H1 (cell line): ENCODE results near the gene BRD3OS. TPM values are rescaled to one million over a fixed set of nuclear protein-coding genes. Genes with fewer than 3 reads are reported as not detected.

Source experiments
- CTCF ChIA-PET: fragments of 300-600 bp; sonication (Branson Sonifier 250); formaldehyde crosslinking; loops from one replicate; lab custom pipeline; 2021; ENCODE audit not compliant: partially characterized antibody; lab: Charles Lee
- POLR2A ChIA-PET: fragments of 300-600 bp; sonication (Branson Sonifier 250); formaldehyde crosslinking; loops from one replicate; lab custom pipeline; 2021; ENCODE audit warnings: inconsistent platforms; ENCODE audit not compliant: partially characterized antibody; lab: Charles Lee
- DNase-seq, 2 experiments: peaks; one replicate each; pipeline versions ENCODE4 v3.0.0 to v3.0.0-alpha.2; 2010 to 2022; ENCODE audit warnings: low spot score in 2 of 2, low read depth in 1 of 2, mixed read lengths in 1 of 2
- FAIRE-seq: peaks from 2 replicates; lab custom pipeline; 2011; peaks lifted over from hg19 to GRCh38; lab: Jason Lieb, UNC
- H2AFZ ChIP-seq: 2 replicates; pipeline ENCODE4 v1.8.1; 2012; ENCODE audit warnings: low read length, inconsistent platforms
- H2AK5ac ChIP-seq: 2 replicates; pipeline ENCODE4 v1.6.1; 2013; ENCODE audit warnings: low read depth, low read length
- H2BK120ac ChIP-seq: replicated peaks from 2 replicates; pipeline ENCODE3; 2013; ENCODE audit warnings: low read depth, low read length, inconsistent platforms
- H2BK12ac ChIP-seq: 2 replicates; pipeline ENCODE4 v1.6.1; 2013; ENCODE audit warnings: low read depth, low read length
- H2BK15ac ChIP-seq: 2 replicates; pipeline ENCODE4 v1.6.1; 2013; ENCODE audit warnings: low read length
- H2BK20ac ChIP-seq: 2 replicates; pipeline ENCODE4 v1.6.1; 2013; ENCODE audit warnings: low read length
- H2BK5ac ChIP-seq: 2 replicates; pipeline ENCODE4 v1.6.1; 2013; ENCODE audit warnings: low read depth, low read length
- H3K14ac ChIP-seq: 2 replicates; pipeline ENCODE4 v1.6.1; 2013; ENCODE audit warnings: inconsistent platforms; ENCODE audit not compliant: insufficient read length
- H3K18ac ChIP-seq: 2 replicates; pipeline ENCODE4 v1.6.1; 2013; ENCODE audit warnings: low read length; ENCODE audit errors: extremely low read depth
- H3K23ac ChIP-seq: 2 replicates; pipeline ENCODE4 v1.6.1; 2013; ENCODE audit warnings: inconsistent platforms; ENCODE audit not compliant: insufficient read length
- H3K23me2 ChIP-seq: 2 replicates; pipeline ENCODE4 v1.6.1; 2013; ENCODE audit warnings: low read depth, low read length
- H3K27ac ChIP-seq: 2 replicates; pipeline ENCODE4 v1.6.1; 2011; ENCODE audit warnings: low read depth, low read length, inconsistent platforms
- H3K27me3 ChIP-seq, 4 experiments: replicated peaks in 1 of 4; 1 replicate in 1 of 4; 2 replicates in 3 of 4; pipeline versions ENCODE4 v1.6.1 to v1.8.1; 2011 to 2013; ENCODE audit warnings: low read length in 3 of 4, mild to moderate bottlenecking in 3 of 4, inconsistent platforms in 2 of 4, mixed read lengths in 2 of 4, moderate library complexity in 1 of 4; ENCODE audit not compliant: control insufficient read depth in 3 of 4, insufficient read depth in 3 of 4; ENCODE audit errors: extremely low read depth in 1 of 4
- H3K36me3 ChIP-seq, 4 experiments: 2 replicates each; pipeline versions ENCODE4 v1.6.1 to v1.8.1; 2011 to 2013; ENCODE audit warnings: mild to moderate bottlenecking in 4 of 4, low read length in 3 of 4, moderate library complexity in 2 of 4, control low read depth in 1 of 4, inconsistent platforms in 1 of 4; ENCODE audit not compliant: insufficient read depth in 4 of 4, control insufficient read depth in 2 of 4
- H3K4ac ChIP-seq: replicated peaks from 2 replicates; pipeline ENCODE3; 2013; ENCODE audit warnings: low read length, low read depth, mixed read lengths, inconsistent platforms; ENCODE audit not compliant: insufficient read length
- H3K4me1 ChIP-seq, 4 experiments: replicated peaks in 1 of 4; 1 replicate in 1 of 4; 2 replicates in 3 of 4; pipeline versions ENCODE4 v1.6.1 to v1.8.1; 2011 to 2013; ENCODE audit warnings: low read length in 3 of 4, inconsistent platforms in 2 of 4, mixed read lengths in 1 of 4; ENCODE audit not compliant: insufficient read depth in 4 of 4, control insufficient read depth in 3 of 4
- H3K4me2 ChIP-seq, 2 experiments: 2 replicates each; pipeline versions ENCODE4 v1.6.1 to v1.8.1; 2011 to 2013; ENCODE audit warnings: low read depth in 2 of 2, low read length in 2 of 2, control low read depth in 1 of 2, inconsistent platforms in 1 of 2, mild to moderate bottlenecking in 1 of 2; ENCODE audit not compliant: insufficient read depth in 1 of 2
- H3K4me3 ChIP-seq, 4 experiments: fragments of 200-600, 300-600 bp in 1 of 4; sonication (generic), shearing (Covaris generic), sonication (Bioruptor Twin) in 1 of 4; 2 replicates each; pipeline versions ENCODE4 v1.5.1 to v1.8.1; 2011 to 2016; ENCODE audit warnings: low read length in 4 of 4, low read depth in 3 of 4, control low read depth in 2 of 4, inconsistent platforms in 2 of 4, mild to moderate bottlenecking in 2 of 4, mixed read lengths in 1 of 4, moderate library complexity in 1 of 4; ENCODE audit not compliant: insufficient read depth in 2 of 4; ENCODE audit errors: extremely low read depth in 1 of 4
- H3K56ac ChIP-seq: replicated peaks from 2 replicates; pipeline ENCODE3; 2013; ENCODE audit warnings: low read depth, mild to moderate bottlenecking, mixed read lengths, low read length, inconsistent platforms; ENCODE audit not compliant: insufficient read length
- H3K79me1 ChIP-seq: 2 replicates; pipeline ENCODE4 v1.6.1; 2013; ENCODE audit warnings: low read depth, low read length, control low read depth
- H3K79me2 ChIP-seq, 2 experiments: 2 replicates each; pipeline versions ENCODE4 v1.6.1 to v1.8.1; 2012 to 2013; ENCODE audit warnings: low read length in 2 of 2, mild to moderate bottlenecking in 2 of 2, inconsistent platforms in 1 of 2; ENCODE audit not compliant: insufficient read depth in 2 of 2, control insufficient read depth in 1 of 2
- H3K9ac ChIP-seq, 4 experiments: replicated peaks in 1 of 4; 1 replicate in 1 of 4; 2 replicates in 3 of 4; pipeline versions ENCODE4 v1.6.1 to v1.8.1; 2011 to 2013; ENCODE audit warnings: low read depth in 3 of 4, low read length in 3 of 4, control low read depth in 2 of 4, mild to moderate bottlenecking in 2 of 4, moderate library complexity in 2 of 4, inconsistent platforms in 1 of 4; ENCODE audit errors: extremely low read depth in 1 of 4
- H3K9me3 ChIP-seq, 2 experiments: 2 replicates each; pipeline versions ENCODE4 v1.6.1 to v1.8.1; 2012 to 2013; ENCODE audit warnings: mild to moderate bottlenecking in 2 of 2, moderate library complexity in 2 of 2, control low read depth in 1 of 2, inconsistent platforms in 1 of 2, low read depth in 1 of 2, low read length in 1 of 2, mixed read lengths in 1 of 2; ENCODE audit not compliant: insufficient read depth in 2 of 2
- H4K20me1 ChIP-seq, 2 experiments: replicated peaks in 1 of 2; 2 replicates each; pipeline versions ENCODE3 to v1.8.1; 2011 to 2013; ENCODE audit warnings: inconsistent platforms in 2 of 2, low read length in 2 of 2, mild to moderate bottlenecking in 1 of 2; ENCODE audit not compliant: insufficient read depth in 2 of 2, control insufficient read depth in 1 of 2
- H4K5ac ChIP-seq: 2 replicates; pipeline ENCODE4 v1.6.1; 2013; ENCODE audit warnings: low read length, low read depth, mixed read lengths, inconsistent platforms; ENCODE audit not compliant: insufficient read length
- H4K8ac ChIP-seq: 2 replicates; pipeline ENCODE4 v1.8.0; 2013; ENCODE audit warnings: mild to moderate bottlenecking, moderate library complexity, low read length, inconsistent platforms; ENCODE audit not compliant: insufficient read depth; ENCODE audit errors: extremely low read depth
- H4K91ac ChIP-seq: replicated peaks from 2 replicates; pipeline ENCODE3; 2013; ENCODE audit warnings: low read length, mixed read lengths, inconsistent platforms; ENCODE audit not compliant: insufficient read length
- ATF2 ChIP-seq: IDR thresholded peaks from 2 replicates; pipeline ENCODE4 v1.6.1; 2012; ENCODE audit warnings: low read length, inconsistent platforms
- CTCF ChIP-seq, 3 experiments: IDR thresholded peaks; 1 replicate in 2 of 3; 2 replicates in 1 of 3; pipeline versions ENCODE4 v1.5.1 to v1.6.1; 2011; ENCODE audit warnings: low read length in 3 of 3, mild to moderate bottlenecking in 3 of 3, inconsistent platforms in 2 of 3, low read depth in 1 of 3, moderate library complexity in 1 of 3; ENCODE audit not compliant: insufficient read depth in 1 of 3; ENCODE audit errors: control extremely low read depth in 1 of 3
- EZH2 ChIP-seq: fragments of 200-600 bp; sonication (generic); IDR thresholded peaks from 2 replicates; pipeline ENCODE4 v1.7.1; 2012; ENCODE audit warnings: low read depth, mild to moderate bottlenecking, moderate library complexity, low read length, inconsistent platforms; ENCODE audit not compliant: severe bottlenecking
- GABPA ChIP-seq: IDR thresholded peaks from 2 replicates; pipeline ENCODE4 v1.6.1; 2011; ENCODE audit warnings: mild to moderate bottlenecking, low read length, moderate library complexity, borderline replicate concordance; ENCODE audit not compliant: insufficient read depth
- NANOG ChIP-seq: IDR thresholded peaks from 2 replicates; pipeline ENCODE4 v1.6.1; 2011; ENCODE audit warnings: low read length, low read depth, mild to moderate bottlenecking, inconsistent platforms; ENCODE audit not compliant: insufficient read depth, poor library complexity, severe bottlenecking
- RBBP5 ChIP-seq: IDR thresholded peaks from 2 replicates; pipeline ENCODE4 v1.7.1; 2012; ENCODE audit warnings: low read depth, mild to moderate bottlenecking, inconsistent platforms, low read length, moderate library complexity, borderline replicate concordance
- SIRT6 ChIP-seq: IDR thresholded peaks from one replicate; pipeline ENCODE4 v1.7.1; 2012; ENCODE audit warnings: low read length, inconsistent platforms
- SP4 ChIP-seq: IDR thresholded peaks from 2 replicates; pipeline ENCODE4 v1.6.1; 2012; ENCODE audit warnings: low read length, inconsistent platforms
- TAF7 ChIP-seq: optimal IDR thresholded peaks from 2 replicates; pipeline ENCODE3; 2011; ENCODE audit warnings: low read depth, mild to moderate bottlenecking, inconsistent platforms, low read length, moderate library complexity, borderline replicate concordance
- TEAD4 ChIP-seq: IDR thresholded peaks from 2 replicates; pipeline ENCODE4 v1.6.1; 2012; ENCODE audit warnings: low read depth, low read length, inconsistent platforms, mixed read lengths
- WGBS, 2 experiments: shearing (Covaris generic) in 1 of 2; methylation state at CpG; one replicate each; pipeline versions ENCODE4 v1.1.6 to v1.1.7; 2013 to 2015; ENCODE audit warnings: low lambda C conversion rate in 2 of 2, mixed read lengths in 2 of 2, inconsistent platforms in 1 of 2, low coverage in 1 of 2, missing lambda C conversion rate in 1 of 2; ENCODE audit not compliant: insufficient replicate concordance in 2 of 2, insufficient coverage in 1 of 2, insufficient read length in 1 of 2; ENCODE audit errors: extremely low coverage in 1 of 2, missing lambda C conversion rate in 1 of 2; 5-methylcytosine and 5-hydroxymethylcytosine counted together
- polyA plus RNA-seq, 7 experiments: library from polyadenylated mRNA; depleted of rRNA in 3 of 7; stranded (reverse) in 5 of 7; unstranded in 2 of 7; fragments of >200 nt in 5 of 7; fragments of 200-250 nt in 2 of 7; gene quantifications; 1 replicate in 5 of 7; 2 replicates in 1 of 7; 4 replicates in 1 of 7; pipeline versions ENCODE4 v1.2.1 to v1.2.3, GENCODE V29; 2011 to 2013; ENCODE audit warnings: missing spikeins in 2 of 7, mixed read lengths in 2 of 7
- total RNA-seq: library from RNA; stranded (reverse); fragmentation: NEBNext Ultra II Directional; extraction: Animal tissue kit (Norgen Biotek cat#: 25700); gene quantifications from 2 replicates; pipeline ENCODE4 v1.2.1, GENCODE V29; 2021

BRD3OS gene
- total and polyA plus RNA-seq, 2 of the 8 experiments (the other 6 are each of a cell fraction or from before 2014, with no cell fraction given) = 12.7 to 20.2 TPM

- Histone ChIP-seq H3K27ac (no peak overlapping the region), H3K4ac (no peak overlapping the region), H2AK5ac (no peak overlapping the region), H3K4me3 (no peak overlapping the region), H2AFZ (no peak overlapping the region), H2BK15ac (no peak overlapping the region), H3K27me3 (no peaks in the 10 kb centered on the region), H2BK120ac (no peak overlapping the region), H3K4me1 (no peaks in the 10 kb centered on the region), H3K23me2 (no peaks in the 10 kb centered on the region), H3K14ac (no peak overlapping the region), H3K9ac (no peak overlapping the region), H2BK5ac (no peak overlapping the region), H4K8ac (no peak overlapping the region), H3K23ac (no peak overlapping the region), H2BK20ac (no peak overlapping the region), H3K79me2 (no peaks in the 10 kb centered on the region), H3K9me3 (no peaks in the 10 kb centered on the region), H4K91ac (no peak overlapping the region), H3K79me1 (no peaks in the 10 kb centered on the region), H2BK12ac (no peak overlapping the region), H4K5ac (no peak overlapping the region), H3K36me3 (peaks cover 40 to 77% (median 61%) of the 10 kb centered on the region in 4 experiments), H3K18ac (no peak overlapping the region), H3K4me2 (no peak overlapping the region), H4K20me1 (peaks cover 6 to 7% of the 10 kb centered on the region in 2 experiments), H3K56ac (no peak overlapping the region)
- ChIA-PET POLR2A (no interaction called here), CTCF (no interaction called here)
- FAIRE-seq (no peak), DNase-seq (no peak)
- 91% methylated on average over 2 of the region's 2 CpGs; no CpG with 5 or more reads in 1 of the 2 experiments for WGBS, 2 experiments
- TF ChIP-seq EZH2 = no peak
- TF ChIP-seq TAF7 = no peak
- TF ChIP-seq GABPA = no peak
- no peak for TF ChIP-seq RBBP5
- no peak for TF ChIP-seq SIRT6
- no peak for TF ChIP-seq NANOG
- TF ChIP-seq SP4 = no peak
- no peak for TF ChIP-seq CTCF (IDR thresholded peaks at IDR 0.05; ENCODE audit: control extremely low read depth in 1 of 3, insufficient read depth in 1 of 3, low read depth in 1 of 3, low read length in 3 of 3)
- no peak for TF ChIP-seq ATF2
- no peak for TF ChIP-seq TEAD4
Measured at GRCh38 chr9:134037641-134038040, 12.4 kb downstream of the BRD3OS start.
